Pons (tissue), 1 donor: ENCODE results near the gene SPA17.
A peak's percentile ranks its signal among the peaks of the same experiment; 100 is the strongest.

Experiments used
- DNase-seq: peaks from one replicate; pipeline ENCODE4 v3.0.0-alpha.2; 2016; ENCODE audit warnings: low spot score

SPA17 gene

GRCh38 chr11:124662106-124662505 lies 11.6 kb upstream of the SPA17 start:
- DNase-seq, result no peak

- DNase-seq, result no peak
These were observed 9.8 kb upstream of the SPA17 start for GRCh38 chr11:124663861-124664260.

GRCh38 chr11:124667601-124668000 lies 6.1 kb upstream of the SPA17 start:
- DNase-seq, result no peak

- peak; percentile 54 for DNase-seq
These were observed 4.5 kb upstream of the SPA17 start for GRCh38 chr11:124669193-124669592.

GRCh38 chr11:124670732-124671131 lies 3.0 kb upstream of the SPA17 start:
- DNase-seq, result no peak

GRCh38 chr11:124672536-124673215 lies 1.0 kb upstream of the SPA17 start:
- no peak for DNase-seq

GRCh38 chr11:124674168-124674517 lies 439 bp downstream of the SPA17 start:
- DNase-seq, result no peak

- no peak for DNase-seq
These were observed 867 bp downstream of the SPA17 start for GRCh38 chr11:124674571-124674970.

GRCh38 chr11:124676386-124676785 lies 2.7 kb downstream of the SPA17 start:
- DNase-seq, result no peak

- no peak for DNase-seq
These were observed 4.7 kb downstream of the SPA17 start for GRCh38 chr11:124678416-124678815.

GRCh38 chr11:124681421-124681820 lies 7.7 kb downstream of the SPA17 start:
- no peak for DNase-seq

GRCh38 chr11:124682443-124682842 lies 8.7 kb downstream of the SPA17 start:
- no peak for DNase-seq

GRCh38 chr11:124693142-124693541 lies 19.4 kb downstream of the SPA17 start:
- DNase-seq, result no peak

- no peak for DNase-seq
These were observed 25.8 kb downstream of the SPA17 start for GRCh38 chr11:124699547-124699946.

- no peak for DNase-seq
These were observed 26.3 kb downstream of the SPA17 start for GRCh38 chr11:124700028-124700427.

- no peak for DNase-seq
These were observed 34.1 kb downstream of the SPA17 start for GRCh38 chr11:124707829-124708228.

GRCh38 chr11:124712392-124712791 lies 38.7 kb downstream of the SPA17 start:
- no peak for DNase-seq

- no peak for DNase-seq
These were observed 42.9 kb downstream of the SPA17 start for GRCh38 chr11:124716591-124716990.

- DNase-seq, result no peak
These were observed 43.7 kb downstream of the SPA17 start for GRCh38 chr11:124717421-124717785.

GRCh38 chr11:124717786-124718651 lies 44.3 kb downstream of the SPA17 start:
- DNase-seq, result no peak

- no peak for DNase-seq
These were observed 45.1 kb downstream of the SPA17 start for GRCh38 chr11:124718801-124719200.

GRCh38 chr11:124719534-124719933 lies 45.8 kb downstream of the SPA17 start:
- no peak for DNase-seq

- no peak for DNase-seq
These were observed 48.5 kb downstream of the SPA17 start for GRCh38 chr11:124722176-124722575.
